ENCODE results near the gene MAP1B. TPM values are rescaled to one million over a fixed set of nuclear protein-coding genes. Genes with fewer than 3 reads are reported as not detected.

The MAP1B gene
- total and polyA plus RNA-seq, 9 of the 15 experiments (the other 6 are each of a cell fraction or from before 2014, with no cell fraction given): 5.2 to 66.1 (median 17.3) TPM

GRCh38 chr5:72166070-72166979 lies 59.0 kb downstream of the MAP1B start (continued):
- peak; percentile 63; the same call in 1 of the 2 replicates for TF ChIP-seq ZBTB2 (IDR thresholded peaks at IDR 0.05)
- no peak for TF ChIP-seq SMAD2 (IDR thresholded peaks at IDR 0.05; ENCODE audit: low read depth, low read length)
- TF ChIP-seq HDAC1 (IDR thresholded peaks at IDR 0.05): peak in 1 of 2 experiments; percentile 88; a peak in 2 of 4 replicates
- TF ChIP-seq CLOCK (CRISPR knock-in tag; IDR thresholded peaks at IDR 0.05; ENCODE audit: borderline replicate concordance): no peak
- TF ChIP-seq ETV1 (tag; conservative IDR thresholded peaks at IDR 0.05; ENCODE audit: low read depth): no peak
- no peak for TF ChIP-seq ZNF589 (CRISPR knock-in tag; IDR thresholded peaks at IDR 0.05; ENCODE audit: low read depth)
- TF ChIP-seq COPS2 (conservative IDR thresholded peaks at IDR 0.05): no peak
- TF ChIP-seq ZNF780A (CRISPR knock-in tag; IDR thresholded peaks at IDR 0.05): no peak
- TF ChIP-seq SMARCB1 (IDR thresholded peaks at IDR 0.05; ENCODE audit: insufficient read length, low read depth): peak; percentile 61
- TF ChIP-seq FIP1L1 (IDR thresholded peaks at IDR 0.05; ENCODE audit: low read depth, low read length, poor library complexity, severe bottlenecking): no peak
- no peak for TF ChIP-seq TAF1 (IDR thresholded peaks at IDR 0.05; ENCODE audit: control insufficient read depth, extremely low read depth, insufficient read depth, low read length, severe bottlenecking)
- TF ChIP-seq CEBPB (tag; IDR thresholded peaks at IDR 0.05): no peak
- TF ChIP-seq CHD2 (IDR thresholded peaks at IDR 0.05; ENCODE audit: low read depth, low read length): no peak
- no peak for TF ChIP-seq NCOA6 (IDR thresholded peaks at IDR 0.05)
- TF ChIP-seq MXI1 (IDR thresholded peaks at IDR 0.05; ENCODE audit: low read depth, low read length): 0 out of 2 replicates have a peak, but pooled peaks have one; percentile 63
- 0 out of 2 replicates have a peak, but pooled peaks have one; percentile 68 for TF ChIP-seq DMBX1 (CRISPR knock-in tag; IDR thresholded peaks at IDR 0.05; ENCODE audit: borderline replicate concordance)
- no peak for TF ChIP-seq ZNF124 (CRISPR knock-in tag; IDR thresholded peaks at IDR 0.05)
- TF ChIP-seq HDAC2 (IDR thresholded peaks at IDR 0.05): 0 out of 2 replicates have a peak, but pooled peaks have one; percentile 71
- no peak for TF ChIP-seq ZNF282 (CRISPR knock-in tag; IDR thresholded peaks at IDR 0.05)
- no peak for TF ChIP-seq HNRNPK (IDR thresholded peaks at IDR 0.05; ENCODE audit: low read depth, low read length, poor library complexity, severe bottlenecking)
- TF ChIP-seq ATF1 (CRISPR knock-in tag; IDR thresholded peaks at IDR 0.05): no peak
- TF ChIP-seq ATF1 (tag; IDR thresholded peaks at IDR 0.05): peak; percentile 43
- no peak for TF ChIP-seq PTTG1 (tag; IDR thresholded peaks at IDR 0.05; ENCODE audit: low read depth)
- no peak; a peak in 1 of 4 replicates for TF ChIP-seq MAZ (CRISPR knock-in tag; conservative IDR thresholded peaks at IDR 0.05 in 1 of 2, IDR thresholded peaks at IDR 0.05 in 1 of 2)
- TF ChIP-seq CXXC5 (CRISPR knock-in tag; IDR thresholded peaks at IDR 0.05): peak; percentile 71
- no peak for TF ChIP-seq SUPT5H (IDR thresholded peaks at IDR 0.05)

All from K562 (cell line).